Measurements from ENCODE around the gene C19orf73. TPM values are rescaled to one million over a fixed set of nuclear protein-coding genes. Genes with fewer than 3 reads are reported as not detected.

Gene C19orf73
- total RNA-seq, 4 donors from 2014 or later, result 2.1 to 7.4 (median 4.7) TPM

GRCh38 chr19:49165111-49165750, 46.3 kb upstream of the C19orf73 start:
- no peak for DNase-seq
- intact Hi-C loops (cut with DNase I), result no loop called here
- Histone ChIP-seq H3K27me3 (peaks cover 0 to 37% (median 0%) of the 10 kb centered on the region in 4 donors), H3K9me3 (no peaks in the 10 kb centered on the region), H3K27ac (peak overlapping the region; percentile 56 to 83 (median 73)), H3K36me3 (peaks cover 0 to 27% (median 0%) of the 10 kb centered on the region in 3 donors), H3K4me3 (peak overlapping the region in 1 of 4 donors; percentile 42), H3K4me1 (peaks cover 10 to 26% (median 15%) of the 10 kb centered on the region in 3 donors)
- 31 to 34% methylated on average over 12 to 21 of the region's 24 CpGs for WGBS, 2 donors
- TF ChIP-seq POLR2A (IDR thresholded peaks at IDR 0.05) (no peak), CTCF (IDR thresholded peaks at IDR 0.05) (no peak)

- peak overlapping the region in 1 of 4 donors; percentile 21 for H3K27ac ChIP-seq
- intact Hi-C loops (cut with DNase I), result no loop called here
- H3K36me3 ChIP-seq, result no peaks in the 10 kb centered on the region
- no peak overlapping the region for H3K4me3 ChIP-seq
- 35 to 55% methylated on average over 4 of the region's 4 CpGs for WGBS, 2 donors
- TF ChIP-seq POLR2A (IDR thresholded peaks at IDR 0.05) (no peak), CTCF (IDR thresholded peaks at IDR 0.05) (no peak)
- H3K9me3 ChIP-seq, result no peaks in the 10 kb centered on the region
- DNase-seq, result no peak
- peaks cover 17 to 58% (median 31%) of the 10 kb centered on the region in 3 donors for H3K4me1 ChIP-seq
- peaks cover 0 to 29% (median 0%) of the 10 kb centered on the region in 4 donors for H3K27me3 ChIP-seq
These were observed 43.0 kb upstream of the C19orf73 start for GRCh38 chr19:49161987-49162386.

- intact Hi-C loops (cut with DNase I), result no loop called here
- WGBS, 2 donors, result 88 to 91% methylated on average over 13 of the region's 13 CpGs
- DNase-seq, result no peak
- Histone ChIP-seq H3K27ac (no peak overlapping the region), H3K4me1 (peaks cover 12 to 52% (median 25%) of the 10 kb centered on the region in 3 donors), H3K9me3 (no peaks in the 10 kb centered on the region), H3K4me3 (no peak overlapping the region), H3K27me3 (peaks cover 0 to 23% (median 0%) of the 10 kb centered on the region in 4 donors), H3K36me3 (no peaks in the 10 kb centered on the region)
- TF ChIP-seq POLR2A (IDR thresholded peaks at IDR 0.05) (no peak), CTCF (IDR thresholded peaks at IDR 0.05) (no peak)
These were observed 41.7 kb upstream of the C19orf73 start for GRCh38 chr19:49160450-49161189.

GRCh38 chr19:49157445-49158224, 38.7 kb upstream of the C19orf73 start, which contains the start of gene TRPM4:
TRPM4 (plus strand) TSS chr19:49157792; CDS start chr19:49157867, 75 bp downstream.
- 3 to 4% methylated on average over 9 to 13 of the region's 41 CpGs for WGBS, 2 donors
- intact Hi-C loops (cut with DNase I), result no loop called here

More at GRCh38 chr19:49157445-49158224, 38.7 kb upstream of the C19orf73 start, which contains the start of gene TRPM4:
- DNase-seq, result no peak
- H3K27me3 ChIP-seq, result peaks cover 0 to 14% (median 0%) of the 10 kb centered on the region in 4 donors
- peak within 1 kb of the TSS; percentile 72 to 93 (median 84) for H3K4me3 ChIP-seq
- peaks cover 7 to 39% (median 15%) of the 10 kb centered on the region in 3 donors for H3K4me1 ChIP-seq
- TF ChIP-seq POLR2A (IDR thresholded peaks at IDR 0.05), result peak in 3 of 4 donors; percentile 53 to 82 (median 66)
- TF ChIP-seq CTCF (IDR thresholded peaks at IDR 0.05), result no peak
- peak within 1 kb of the TSS; percentile 84 to 94 (median 90) for H3K27ac ChIP-seq
- no peaks in the 10 kb centered on the region for H3K9me3 ChIP-seq
- H3K36me3 ChIP-seq, result no peaks in the 10 kb centered on the region

Data from esophagus squamous epithelium (tissue), 5 donors.